Omental fat pad (tissue), 4 donors: ENCODE measurements around the gene MTCL1. TPM values are rescaled to one million over a fixed set of nuclear protein-coding genes. Genes with fewer than 3 reads are reported as not detected.
A peak's percentile ranks its signal among the peaks of the same experiment; 100 is the strongest.

Experiments used
- ATAC-seq: fragments of 150-250 bp; one replicate; pipeline ENCODE4 v1.9.1; 2016; ENCODE audit warnings: mild to moderate bottlenecking, moderate library complexity; ENCODE audit not compliant: low FRiP score
- DNase-seq: peaks from one replicate; pipeline ENCODE4 v3.0.0-alpha.2; 2019; ENCODE audit warnings: low spot score
- total RNA-seq, 4 donors: library from RNA; depleted of rRNA; stranded (reverse); fragments of >200 nt; gene quantifications; one replicate each; pipeline ENCODE4 v1.1.0, GENCODE V29; 2016
- TF ChIP-seq, protein P1 (sequence below), 3 donors: fragments of 450-650 bp; IDR thresholded peaks; one replicate each; pipeline ENCODE4 v1.5.1; 2016 to 2017; ENCODE audit warnings: antibody characterized with exemption in 3 of 3, mild to moderate bottlenecking in 3 of 3, moderate library complexity in 2 of 3

Gene MTCL1
- total RNA-seq, 4 donors from 2014 or later, result 1.6 to 3.5 (median 2.0) TPM

GRCh38 chr18:8800445-8800844 lies 95.1 kb downstream of the MTCL1 start:
- DNase-seq, result no peak
- peak; percentile 91 for ATAC-seq
- TF ChIP-seq, protein P1, sequence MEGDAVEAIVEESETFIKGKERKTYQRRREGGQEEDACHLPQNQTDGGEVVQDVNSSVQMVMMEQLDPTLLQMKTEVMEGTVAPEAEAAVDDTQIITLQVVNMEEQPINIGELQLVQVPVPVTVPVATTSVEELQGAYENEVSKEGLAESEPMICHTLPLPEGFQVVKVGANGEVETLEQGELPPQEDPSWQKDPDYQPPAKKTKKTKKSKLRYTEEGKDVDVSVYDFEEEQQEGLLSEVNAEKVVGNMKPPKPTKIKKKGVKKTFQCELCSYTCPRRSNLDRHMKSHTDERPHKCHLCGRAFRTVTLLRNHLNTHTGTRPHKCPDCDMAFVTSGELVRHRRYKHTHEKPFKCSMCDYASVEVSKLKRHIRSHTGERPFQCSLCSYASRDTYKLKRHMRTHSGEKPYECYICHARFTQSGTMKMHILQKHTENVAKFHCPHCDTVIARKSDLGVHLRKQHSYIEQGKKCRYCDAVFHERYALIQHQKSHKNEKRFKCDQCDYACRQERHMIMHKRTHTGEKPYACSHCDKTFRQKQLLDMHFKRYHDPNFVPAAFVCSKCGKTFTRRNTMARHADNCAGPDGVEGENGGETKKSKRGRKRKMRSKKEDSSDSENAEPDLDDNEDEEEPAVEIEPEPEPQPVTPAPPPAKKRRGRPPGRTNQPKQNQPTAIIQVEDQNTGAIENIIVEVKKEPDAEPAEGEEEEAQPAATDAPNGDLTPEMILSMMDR (IDR thresholded peaks at IDR 0.05), result no peak

DNA sequence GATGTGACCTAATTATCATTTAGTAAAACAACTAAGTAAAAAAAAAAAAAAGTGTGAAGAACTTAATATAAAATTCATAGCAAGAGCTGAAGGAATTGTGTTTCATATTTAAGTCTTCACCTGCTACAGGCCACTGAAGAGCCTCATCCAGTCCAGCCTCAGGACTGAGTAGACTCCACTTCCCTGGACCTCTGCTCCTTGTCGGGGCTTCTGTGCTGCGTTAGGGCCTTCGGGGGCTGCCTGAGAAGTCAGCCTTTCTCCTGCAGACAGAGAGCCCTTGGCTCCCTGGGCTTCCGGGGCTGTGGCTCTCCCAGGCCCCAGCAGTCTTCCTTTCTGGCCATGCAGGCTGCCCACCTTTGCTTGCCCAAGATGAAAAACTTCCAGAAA lies 95.5 kb downstream of the MTCL1 start:
- DNase-seq (no peak), ATAC-seq (no peak)
- TF ChIP-seq, protein P1 (IDR thresholded peaks at IDR 0.05), result no peak

DNA sequence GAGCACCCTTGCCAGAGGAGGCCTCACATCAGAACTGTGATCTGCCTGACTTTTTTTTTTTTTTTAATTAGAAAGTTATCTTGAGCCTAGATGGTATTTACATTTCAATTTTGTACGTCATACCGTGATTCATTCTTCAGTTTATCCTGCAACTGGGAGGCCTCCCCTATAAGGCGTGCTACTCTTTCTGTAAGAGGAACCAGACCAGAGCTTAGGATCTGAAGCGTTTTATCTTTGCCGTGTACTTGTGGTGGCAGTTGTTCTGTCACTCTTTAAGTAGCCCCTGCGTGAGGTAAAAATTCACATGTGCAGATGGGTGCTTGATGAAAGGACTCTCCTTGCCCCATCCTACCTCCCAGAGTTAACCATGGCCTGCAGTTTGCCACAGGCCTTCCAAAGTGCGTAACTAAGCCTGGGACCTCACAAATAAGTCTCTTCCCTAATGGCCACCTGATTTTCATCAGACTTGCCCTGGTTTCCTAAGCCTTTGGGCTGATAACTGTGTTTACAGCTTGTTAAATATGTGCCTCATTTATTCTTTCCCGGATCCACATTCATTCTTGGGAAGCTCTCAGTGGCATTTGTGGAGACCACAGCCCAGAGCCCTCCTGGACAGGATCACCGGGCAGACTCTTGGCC lies 96.0 kb downstream of the MTCL1 start:
- ATAC-seq (no peak), DNase-seq (no peak)
- TF ChIP-seq, protein P1 (IDR thresholded peaks at IDR 0.05), result no peak

DNA sequence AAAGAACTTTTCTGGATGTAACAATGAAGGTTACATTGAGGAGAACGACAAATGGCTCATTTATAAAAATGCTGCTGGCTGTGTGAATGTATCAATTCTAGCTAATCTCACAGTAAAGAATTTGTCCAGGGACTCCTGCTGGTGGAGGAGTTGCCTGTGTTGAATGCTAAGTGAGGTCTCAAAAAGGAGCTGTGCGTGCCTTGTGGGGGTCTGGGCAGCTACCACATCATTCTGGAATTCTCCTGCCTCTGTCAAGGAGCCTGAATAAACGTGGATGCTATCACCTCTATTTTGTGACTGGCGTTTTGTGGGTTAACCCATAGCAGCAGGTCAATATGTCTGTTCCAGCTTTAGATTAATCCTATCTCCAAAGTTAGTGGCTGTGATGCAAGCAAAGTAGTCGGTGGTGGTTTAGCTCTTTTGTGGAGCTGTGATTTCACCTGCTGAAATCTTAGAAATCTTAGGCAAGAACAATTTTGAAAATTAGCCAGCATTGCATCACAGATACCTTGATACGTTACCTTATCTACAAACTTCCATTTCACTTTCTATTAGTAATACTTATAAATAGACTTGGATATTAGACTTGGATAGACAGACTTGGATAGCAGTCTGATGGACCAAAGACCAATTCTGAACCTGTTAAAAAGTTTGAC lies 96.8 kb downstream of the MTCL1 start:
- TF ChIP-seq, protein P1 (IDR thresholded peaks at IDR 0.05), result no peak
- no peak for ATAC-seq
- DNase-seq, result no peak

DNA sequence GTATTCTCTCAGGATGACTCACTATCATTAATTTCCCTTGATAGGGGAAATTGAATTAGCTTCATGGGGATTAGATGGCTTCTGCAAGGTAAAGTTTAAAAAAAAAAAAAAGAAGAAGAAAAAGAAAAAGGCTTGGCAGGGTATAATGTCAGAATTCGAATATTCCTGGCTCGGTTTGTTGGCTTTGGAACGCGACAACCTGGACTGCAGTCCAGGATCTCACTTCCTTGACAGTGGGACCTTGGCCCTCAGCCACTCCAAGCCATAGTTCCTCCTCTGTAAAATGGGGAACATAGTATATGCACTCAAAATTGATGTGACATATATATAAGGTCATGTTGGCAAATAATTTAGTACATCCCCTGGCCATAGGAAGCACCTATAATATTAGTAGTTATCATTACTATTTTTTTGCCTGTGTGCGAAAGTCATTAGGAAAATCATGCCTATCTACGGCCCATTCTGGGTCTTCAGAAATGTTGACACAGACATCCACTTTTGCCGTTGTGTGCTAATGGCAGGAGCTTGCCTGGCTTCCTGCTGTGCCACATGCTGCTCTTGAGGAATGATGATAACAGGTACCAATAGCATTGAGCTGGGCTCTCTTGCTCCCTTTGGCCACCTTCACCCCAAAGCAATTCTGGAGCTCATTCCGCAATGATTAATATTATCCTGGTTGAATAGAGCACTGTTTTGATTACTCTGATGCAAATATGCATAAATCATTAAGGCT lies 97.9 kb downstream of the MTCL1 start:
- TF ChIP-seq, protein P1 (IDR thresholded peaks at IDR 0.05), result no peak
- ATAC-seq (no peak), DNase-seq (no peak)

- DNase-seq, result no peak
- no peak for ATAC-seq
- TF ChIP-seq, protein P1 (IDR thresholded peaks at IDR 0.05), result no peak
These were observed 98.6 kb downstream of the MTCL1 start for GRCh38 chr18:8803957-8804356.
